ENCODE data around the gene PRKG2. TPM values are rescaled to one million over a fixed set of nuclear protein-coding genes. Genes with fewer than 3 reads are reported as not detected.

Gene PRKG2
- polyA plus RNA-seq, 2 of the 4 experiments (the other 2 are of a cell fraction), result 0.96 to 5.3 TPM

- ATAC-seq, result no peak
- H3K4me2 ChIP-seq, result no peak overlapping the region
- ChIA-PET POLR2A (no interaction called here), CTCF (no interaction called here)
- no peak overlapping the region for H3K27ac ChIP-seq
- no peak overlapping the region for H3K4me3 ChIP-seq
- H3K9me3 ChIP-seq, result no peaks in the 10 kb centered on the region
- TF ChIP-seq HES2 (IDR thresholded peaks at IDR 0.05) (no peak), ELK1 (IDR thresholded peaks at IDR 0.05; ENCODE audit: low read depth, low read length) (no peak), RARB (CRISPR knock-in tag; IDR thresholded peaks at IDR 0.05) (no peak), CEBPB (IDR thresholded peaks at IDR 0.05) (no peak), CHD2 (IDR thresholded peaks at IDR 0.05; ENCODE audit: low read length, partially characterized antibody) (no peak), KDM5A (IDR thresholded peaks at IDR 0.05) (no peak), MAFK (IDR thresholded peaks at IDR 0.05; ENCODE audit: partially characterized antibody) (no peak), PHF8 (IDR thresholded peaks at IDR 0.05; ENCODE audit: borderline replicate concordance, low read depth) (no peak), HMGXB4 (CRISPR knock-in tag; IDR thresholded peaks at IDR 0.05; ENCODE audit: borderline replicate concordance) (no peak), PBX3 (IDR thresholded peaks at IDR 0.05) (no peak), FOSL2 (IDR thresholded peaks at IDR 0.05) (no peak), FOSL2 (CRISPR knock-in tag; IDR thresholded peaks at IDR 0.05) (no peak), ZFP36 (IDR thresholded peaks at IDR 0.05; ENCODE audit: borderline replicate concordance, partially characterized antibody) (no peak)
- no peak for FAIRE-seq
- WGBS (ENCODE audit: missing lambda C conversion rate), result 16% methylated on average over 7 of the region's 9 CpGs
- DNase-seq (ENCODE audit: low read depth in 1 of 2, low spot score in 1 of 2), result no peak
- H3K4me1 ChIP-seq, result no peaks in the 10 kb centered on the region
Observed at GRCh38 chr4:81204571-81204970, 10.5 kb downstream of the PRKG2 start.

- no peak for ATAC-seq
- POLR2A ChIA-PET, result no interaction called here
- H3K4me3 ChIP-seq, result no peak overlapping the region
- H3K9me3 ChIP-seq, result no peaks in the 10 kb centered on the region
- CTCF ChIA-PET, result interaction anchor here (1.8 kb wide), 1 partner anchor 12 kb away, joined by 4 read pairs; no protein-coding TSS in a partner anchor
- no peak for DNase-seq (ENCODE audit: low read depth in 1 of 2, low spot score in 1 of 2)
- no peak overlapping the region for H3K4me2 ChIP-seq
- TF ChIP-seq MAFK (IDR thresholded peaks at IDR 0.05; ENCODE audit: partially characterized antibody), result no peak
- TF ChIP-seq NR3C1 (IDR thresholded peaks at IDR 0.05), result no peak
- TF ChIP-seq HEYL (CRISPR knock-in tag; IDR thresholded peaks at IDR 0.05), result no peak
- TF ChIP-seq PBX3 (IDR thresholded peaks at IDR 0.05), result no peak
- no peak for TF ChIP-seq TFCP2L1 (CRISPR knock-in tag; IDR thresholded peaks at IDR 0.05)
- no peak for TF ChIP-seq RAD21 (conservative IDR thresholded peaks at IDR 0.05 in 1 of 2, IDR thresholded peaks at IDR 0.05 in 1 of 2)
- no peak for TF ChIP-seq ESRRA (IDR thresholded peaks at IDR 0.05; ENCODE audit: borderline replicate concordance, low read length)
- no peak for TF ChIP-seq ELK1 (IDR thresholded peaks at IDR 0.05; ENCODE audit: low read depth, low read length)
- TF ChIP-seq POLR2AphosphoS2 (conservative IDR thresholded peaks at IDR 0.05; ENCODE audit: low read length), result no peak
- no peak for TF ChIP-seq ATOH8 (CRISPR knock-in tag; IDR thresholded peaks at IDR 0.05; ENCODE audit: low read depth)
- no peak for TF ChIP-seq KDM1A (IDR thresholded peaks at IDR 0.05; ENCODE audit: low read depth)
- TF ChIP-seq CBX2 (IDR thresholded peaks at IDR 0.05; ENCODE audit: borderline replicate concordance, low read depth), result no peak
- H3K4me1 ChIP-seq, result no peaks in the 10 kb centered on the region
- FAIRE-seq, result no peak
- H3K27ac ChIP-seq, result no peak overlapping the region
Observed at GRCh38 chr4:81199831-81200230, 15.2 kb downstream of the PRKG2 start.
